Activated gamma-delta T cell (primary cell): ENCODE data around the gene RCAN1.
"Not testable (repeated sequence)": the region's sequence is repeated elsewhere in the genome, so short reads cannot be mapped to it uniquely, and the experiment has no call there.

Experiments
- DNase-seq: peaks from one replicate; lab custom pipeline; 2025; lab: John Stamatoyannopoulos, UW

Gene RCAN1

GRCh38 chr21:34621434-34622350 is 6.8 kb upstream of the RCAN1 start:
- DNase-seq = no peak

- DNase-seq = no peak
Measured at GRCh38 chr21:34619841-34620665, 5.1 kb upstream of the RCAN1 start.

- no peak for DNase-seq
Measured at GRCh38 chr21:34618941-34619340, 4.0 kb upstream of the RCAN1 start.

GRCh38 chr21:34617753-34618339 is 2.9 kb upstream of the RCAN1 start:
- DNase-seq = no peak

- no peak for DNase-seq
Measured at GRCh38 chr21:34615487-34615814, 538 bp upstream of the RCAN1 start.

- no peak for DNase-seq
Measured at GRCh38 chr21:34613679-34614627, 960 bp downstream of the RCAN1 start.

- no peak for DNase-seq
Measured at GRCh38 chr21:34612557-34612956, 2.4 kb downstream of the RCAN1 start.

GRCh38 chr21:34612056-34612455 is 2.9 kb downstream of the RCAN1 start:
- DNase-seq = no peak

GRCh38 chr21:34611528-34611927 is 3.4 kb downstream of the RCAN1 start:
- no peak for DNase-seq

- DNase-seq = no peak
Measured at GRCh38 chr21:34609933-34610549, 4.9 kb downstream of the RCAN1 start.

- DNase-seq = no peak
Measured at GRCh38 chr21:34609244-34609932, 5.5 kb downstream of the RCAN1 start.

- not testable (repeated sequence) for DNase-seq
Measured at GRCh38 chr21:34607376-34607775, 7.5 kb downstream of the RCAN1 start.

GRCh38 chr21:34606621-34607020 is 8.3 kb downstream of the RCAN1 start:
- no peak for DNase-seq

GRCh38 chr21:34606051-34606450 is 8.9 kb downstream of the RCAN1 start:
- no peak for DNase-seq

- DNase-seq = not testable (repeated sequence)
Measured at GRCh38 chr21:34604956-34605355, 10.0 kb downstream of the RCAN1 start.

- DNase-seq = no peak
Measured at GRCh38 chr21:34604556-34604955, 10.4 kb downstream of the RCAN1 start.

- no peak for DNase-seq
Measured at GRCh38 chr21:34603710-34604057, 11.2 kb downstream of the RCAN1 start.

- peak; percentile 15 for DNase-seq
Measured at GRCh38 chr21:34603002-34603709, 11.8 kb downstream of the RCAN1 start.

GRCh38 chr21:34602061-34602460 is 12.9 kb downstream of the RCAN1 start:
- no peak for DNase-seq
